GM23248 (cell line): ENCODE measurements around the gene SH3PXD2A.

Source experiments
- EZH2 ChIP-seq: fragments of 200-600 bp; sonication (generic); IDR thresholded peaks from 2 replicates; pipeline ENCODE4 v1.6.1; 2018; ENCODE audit warnings: antibody characterized with exemption, mild to moderate bottlenecking; ENCODE audit not compliant: insufficient read depth, poor library complexity, severe bottlenecking
- EZH2phosphoT487 ChIP-seq: fragments of 200-600 bp; sonication (generic); IDR thresholded peaks from 2 replicates; pipeline ENCODE4 v1.6.1; 2018; ENCODE audit warnings: antibody characterized with exemption, moderate library complexity, mild to moderate bottlenecking, low read depth; ENCODE audit not compliant: insufficient read depth

- no peak for TF ChIP-seq EZH2phosphoT487
- TF ChIP-seq EZH2, result no peak
Measured at GRCh38 chr10:103852189-103852711, 3.1 kb downstream of the SH3PXD2A start.
